Endodermal cell (in vitro differentiated cells): ENCODE results near the gene MFSD6L. TPM values are rescaled to one million over a fixed set of nuclear protein-coding genes. Genes with fewer than 3 reads are reported as not detected.

ENCODE experiments used
- DNase-seq: peaks from one replicate; pipeline ENCODE4 v3.0.0-alpha.2; 2017
- H3K27ac ChIP-seq: 2 replicates; pipeline ENCODE4 v1.5.1; 2013; ENCODE audit warnings: mild to moderate bottlenecking, low read depth, low read length, moderate library complexity
- H3K27me3 ChIP-seq: 2 replicates; pipeline ENCODE4 v1.6.1; 2013; ENCODE audit warnings: mild to moderate bottlenecking, low read length, moderate library complexity; ENCODE audit not compliant: insufficient read depth, control insufficient read depth, poor library complexity, severe bottlenecking
- H3K36me3 ChIP-seq: 2 replicates; pipeline ENCODE4 v1.7.0; 2013; ENCODE audit warnings: mild to moderate bottlenecking, low read length, moderate library complexity; ENCODE audit not compliant: control insufficient read depth, insufficient read depth
- H3K4me1 ChIP-seq: one replicate; pipeline ENCODE4 v1.7.0; 2013; ENCODE audit warnings: low read length; ENCODE audit not compliant: control insufficient read depth, insufficient read depth
- H3K4me3 ChIP-seq: 2 replicates; pipeline ENCODE4 v1.5.1; 2013; ENCODE audit warnings: mild to moderate bottlenecking, low read length, moderate library complexity
- H3K9ac ChIP-seq: 2 replicates; pipeline ENCODE4 v1.6.1; 2013; ENCODE audit warnings: mild to moderate bottlenecking, low read length, moderate library complexity; ENCODE audit not compliant: poor library complexity, severe bottlenecking; ENCODE audit errors: extremely low read depth
- H3K9me3 ChIP-seq: 2 replicates; pipeline ENCODE4 v1.6.1; 2013; ENCODE audit warnings: mild to moderate bottlenecking, low read length, moderate library complexity; ENCODE audit not compliant: control insufficient read depth
- H3K27ac Mint-ChIP-seq: 2 replicates; pipeline ENCODE4 v1.8.0; 2020; ENCODE audit warnings: mixed read lengths
- H3K27me3 Mint-ChIP-seq: 2 replicates; pipeline ENCODE4 v1.8.0; 2021; ENCODE audit warnings: mild to moderate bottlenecking, mixed read lengths; ENCODE audit not compliant: insufficient read depth
- H3K36me3 Mint-ChIP-seq: 2 replicates; pipeline ENCODE4 v1.8.0; 2020; ENCODE audit warnings: low read depth, mixed read lengths
- H3K4me1 Mint-ChIP-seq: 2 replicates; pipeline ENCODE4 v1.8.0; 2020; ENCODE audit warnings: mixed read lengths
- H3K4me3 Mint-ChIP-seq: 2 replicates; pipeline ENCODE4 v1.8.0; 2020; ENCODE audit warnings: mild to moderate bottlenecking, moderate library complexity, mixed read lengths
- H3K9me3 Mint-ChIP-seq: 2 replicates; pipeline ENCODE4 v1.8.0; 2020; ENCODE audit warnings: mild to moderate bottlenecking, mixed read lengths
- CTCF ChIP-seq: fragments of 200-600 bp; sonication (generic); conservative IDR thresholded peaks from 2 replicates; pipeline ENCODE4 v1.5.0; 2021; ENCODE audit warnings: antibody characterized with exemption, mild to moderate bottlenecking
- WGBS, 2 experiments: methylation state at CpG; one replicate each; pipeline versions ENCODE4 v1.1.5 to v1.1.7; 2013; ENCODE audit warnings: missing lambda C conversion rate in 2 of 2, mixed read lengths in 1 of 2; ENCODE audit not compliant: insufficient coverage in 1 of 2, insufficient read length in 1 of 2; 5-methylcytosine and 5-hydroxymethylcytosine counted together
- total RNA-seq, 2 donors: library from RNA; stranded (reverse); fragmentation: NEBNext Ultra II Directional in 1 of 2; extraction: Animal tissue kit (Norgen Biotek cat#: 25700) in 1 of 2; gene quantifications; 2 replicates in 1 of 2; 3 replicates in 1 of 2; pipeline ENCODE4 v1.2.1, GENCODE V29; 2021

The MFSD6L gene
- total RNA-seq, 2 donors from 2014 or later, result 3.3 to 5.1 TPM

GRCh38 chr17:8829036-8829941 lies 30.1 kb upstream of the MFSD6L start:
- Histone ChIP-seq H3K4me3 (no peak overlapping the region), H3K4me1 (no peaks in the 10 kb centered on the region), H3K27ac (no peak overlapping the region), H3K36me3 (no peaks in the 10 kb centered on the region), H3K9ac (no peak overlapping the region), H3K27me3 (no peaks in the 10 kb centered on the region), H3K9me3 (peaks cover 7% of the 10 kb centered on the region)
- H3K27me3 Mint-ChIP-seq, result no peaks in the 10 kb centered on the region
- H3K27ac Mint-ChIP-seq, result no peak overlapping the region
- peaks cover 1% of the 10 kb centered on the region for H3K4me1 Mint-ChIP-seq
- DNase-seq, result no peak
- no peak overlapping the region for H3K4me3 Mint-ChIP-seq
- 94 to 100% methylated on average over 7 to 16 of the region's 16 CpGs for WGBS, 2 experiments
- no peak for TF ChIP-seq CTCF
- H3K36me3 Mint-ChIP-seq, result peaks cover 3% of the 10 kb centered on the region
- H3K9me3 Mint-ChIP-seq, result peaks cover 2% of the 10 kb centered on the region

GRCh38 chr17:8828517-8828875 lies 29.3 kb upstream of the MFSD6L start:
- peak; percentile 45 for DNase-seq

GRCh38 chr17:8826808-8827435 lies 27.8 kb upstream of the MFSD6L start:
- H3K27ac Mint-ChIP-seq, result no peak overlapping the region
- Histone ChIP-seq H3K4me1 (no peaks in the 10 kb centered on the region), H3K27ac (no peak overlapping the region), H3K36me3 (no peaks in the 10 kb centered on the region), H3K27me3 (no peaks in the 10 kb centered on the region), H3K9me3 (peaks cover 11% of the 10 kb centered on the region), H3K4me3 (no peak overlapping the region), H3K9ac (no peak overlapping the region)
- 93 to 95% methylated on average over 9 to 19 of the region's 19 CpGs for WGBS, 2 experiments
- H3K4me1 Mint-ChIP-seq, result peaks cover 1% of the 10 kb centered on the region
- H3K4me3 Mint-ChIP-seq, result no peak overlapping the region
- peak; percentile 43 for DNase-seq
- H3K9me3 Mint-ChIP-seq, result peaks cover 2% of the 10 kb centered on the region
- peaks cover 4% of the 10 kb centered on the region for H3K27me3 Mint-ChIP-seq
- TF ChIP-seq CTCF, result no peak
- no peaks in the 10 kb centered on the region for H3K36me3 Mint-ChIP-seq

More at GRCh38 chr17:8828517-8828875, 29.3 kb upstream of the MFSD6L start:
- Histone ChIP-seq H3K4me1 (no peaks in the 10 kb centered on the region), H3K36me3 (no peaks in the 10 kb centered on the region), H3K9ac (no peak overlapping the region), H3K9me3 (peaks cover 11% of the 10 kb centered on the region), H3K27ac (no peak overlapping the region), H3K4me3 (no peak overlapping the region), H3K27me3 (no peaks in the 10 kb centered on the region)
- no peak for TF ChIP-seq CTCF
- no peaks in the 10 kb centered on the region for H3K27me3 Mint-ChIP-seq
- H3K9me3 Mint-ChIP-seq, result peaks cover 2% of the 10 kb centered on the region
- 87 to 95% methylated on average over 8 to 20 of the region's 20 CpGs for WGBS, 2 experiments
- no peaks in the 10 kb centered on the region for H3K36me3 Mint-ChIP-seq
- no peak overlapping the region for H3K4me3 Mint-ChIP-seq
- H3K27ac Mint-ChIP-seq, result no peak overlapping the region
- peaks cover 1% of the 10 kb centered on the region for H3K4me1 Mint-ChIP-seq
